Measurements from ENCODE around the gene SORBS1.

DNA sequence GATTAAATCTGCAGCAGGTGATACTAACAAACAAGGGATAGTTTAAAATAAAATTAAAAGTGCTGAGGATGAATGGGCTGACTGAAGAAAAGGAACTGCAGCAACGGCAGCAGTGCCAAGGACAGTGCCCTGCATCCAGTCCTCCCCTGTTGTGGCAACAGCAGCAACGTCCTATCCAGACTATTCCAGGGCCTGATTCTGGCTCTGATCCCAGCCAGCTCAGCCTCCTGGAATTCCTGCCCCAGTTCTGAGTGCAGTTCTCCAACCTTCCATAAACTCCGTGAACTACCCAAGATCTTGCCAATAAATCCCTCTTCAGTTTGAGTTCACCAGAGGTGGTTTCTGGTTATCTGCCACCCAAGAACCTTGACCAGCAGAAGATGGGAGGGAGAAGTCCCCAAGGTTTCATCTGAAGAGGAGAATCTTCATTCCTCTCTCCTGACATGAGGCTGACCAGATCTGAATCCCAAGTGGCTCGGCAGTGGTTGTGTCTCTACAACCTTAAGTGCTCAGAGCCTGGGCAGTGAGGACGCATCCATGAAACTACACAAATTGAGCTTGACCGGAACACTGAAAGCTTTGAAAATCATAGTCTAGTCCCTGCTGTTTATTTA lies 115.8 kb downstream of the SORBS1 start:
- TF ChIP-seq, protein P1, sequence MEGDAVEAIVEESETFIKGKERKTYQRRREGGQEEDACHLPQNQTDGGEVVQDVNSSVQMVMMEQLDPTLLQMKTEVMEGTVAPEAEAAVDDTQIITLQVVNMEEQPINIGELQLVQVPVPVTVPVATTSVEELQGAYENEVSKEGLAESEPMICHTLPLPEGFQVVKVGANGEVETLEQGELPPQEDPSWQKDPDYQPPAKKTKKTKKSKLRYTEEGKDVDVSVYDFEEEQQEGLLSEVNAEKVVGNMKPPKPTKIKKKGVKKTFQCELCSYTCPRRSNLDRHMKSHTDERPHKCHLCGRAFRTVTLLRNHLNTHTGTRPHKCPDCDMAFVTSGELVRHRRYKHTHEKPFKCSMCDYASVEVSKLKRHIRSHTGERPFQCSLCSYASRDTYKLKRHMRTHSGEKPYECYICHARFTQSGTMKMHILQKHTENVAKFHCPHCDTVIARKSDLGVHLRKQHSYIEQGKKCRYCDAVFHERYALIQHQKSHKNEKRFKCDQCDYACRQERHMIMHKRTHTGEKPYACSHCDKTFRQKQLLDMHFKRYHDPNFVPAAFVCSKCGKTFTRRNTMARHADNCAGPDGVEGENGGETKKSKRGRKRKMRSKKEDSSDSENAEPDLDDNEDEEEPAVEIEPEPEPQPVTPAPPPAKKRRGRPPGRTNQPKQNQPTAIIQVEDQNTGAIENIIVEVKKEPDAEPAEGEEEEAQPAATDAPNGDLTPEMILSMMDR (IDR thresholded peaks at IDR 0.05), result no peak
- TF ChIP-seq POLR2A (IDR thresholded peaks at IDR 0.05), result no peak
